Panc1 (cell line): ENCODE data around the gene TRIB2. TPM values are rescaled to one million over a fixed set of nuclear protein-coding genes. Genes with fewer than 3 reads are reported as not detected.

ENCODE experiments used
- ATAC-seq: fragments of 200-7000 bp; cut with Tn5 transposase; 2 replicates; pipeline ENCODE4 v1.9.1; 2020; ENCODE audit warnings: mild to moderate bottlenecking, moderate library complexity
- BruUV-seq: library from RNA; stranded (reverse); fragments of 400-500 nt; replicated peaks from 2 replicates; lab custom pipeline; 2021; lab: Mats Ljungman, UMichigan
- CTCF ChIA-PET: fragments of 300-600 bp; sonication (Branson Sonifier 250); formaldehyde crosslinking; loops from one replicate; lab custom pipeline; 2022; ENCODE audit warnings: antibody characterized with exemption; lab: Charles Lee
- POLR2A ChIA-PET: fragments of 300-600 bp; sonication (Branson Sonifier 250); formaldehyde crosslinking; loops from one replicate; lab custom pipeline; 2022; ENCODE audit warnings: antibody characterized with exemption; lab: Charles Lee
- DNase-seq: peaks from one replicate; pipeline ENCODE4 v3.0.0-alpha.2; 2010; ENCODE audit warnings: low read depth, low spot score
- H3K27ac ChIP-seq: 2 replicates; pipeline ENCODE4 v1.5.1; 2011; ENCODE audit warnings: mild to moderate bottlenecking, low read length, inconsistent platforms
- H3K27me3 ChIP-seq: fragments of 200-500 bp; sonication (Bioruptor generic); 2 replicates; pipeline ENCODE4 v1.6.0; 2014; ENCODE audit warnings: low read length, inconsistent platforms; ENCODE audit not compliant: control insufficient read depth, insufficient read depth
- H3K36me3 ChIP-seq: fragments of 200-500 bp; sonication (Bioruptor generic); 2 replicates; pipeline ENCODE4 v1.5.1; 2014; ENCODE audit warnings: inconsistent platforms, mild to moderate bottlenecking, low read length, moderate library complexity; ENCODE audit not compliant: control insufficient read depth, insufficient read depth
- H3K4me1 ChIP-seq: 2 replicates; pipeline ENCODE4 v1.5.1; 2011; ENCODE audit warnings: inconsistent platforms, mild to moderate bottlenecking, low read length, moderate library complexity; ENCODE audit not compliant: control insufficient read depth, insufficient read depth
- H3K4me3 ChIP-seq, 2 experiments: 2 replicates each; pipeline ENCODE4 v1.5.1; 2011 to 2012; ENCODE audit warnings: low read depth in 2 of 2, low read length in 2 of 2, mild to moderate bottlenecking in 2 of 2, inconsistent platforms in 1 of 2, moderate library complexity in 1 of 2
- H3K9me3 ChIP-seq: fragments of 200-500 bp; sonication (Bioruptor generic); 2 replicates; pipeline ENCODE4 v1.5.1; 2014; ENCODE audit warnings: low read depth, mild to moderate bottlenecking, inconsistent platforms, low read length, moderate library complexity; ENCODE audit not compliant: control insufficient read depth, insufficient read depth
- CTCF ChIP-seq: fragments of 450-650 bp; IDR thresholded peaks from 2 replicates; pipeline ENCODE4 v1.5.1; 2017; ENCODE audit warnings: mild to moderate bottlenecking
- POLR2AphosphoS5 ChIP-seq: IDR thresholded peaks from 2 replicates; pipeline ENCODE4 v1.6.1; 2012; ENCODE audit warnings: mild to moderate bottlenecking, low read depth, low read length, moderate library complexity
- REST ChIP-seq, 2 experiments: IDR thresholded peaks; 2 replicates each; pipeline ENCODE4 v1.6.1; 2011 to 2012; ENCODE audit warnings: low read depth in 2 of 2, control low read depth in 1 of 2, low read length in 1 of 2, mild to moderate bottlenecking in 1 of 2, moderate library complexity in 1 of 2; ENCODE audit not compliant: insufficient read depth in 1 of 2
- SIN3A ChIP-seq: IDR thresholded peaks from 2 replicates; pipeline ENCODE4 v1.6.1; 2012; ENCODE audit warnings: low read depth, mild to moderate bottlenecking, low read length, moderate library complexity, borderline replicate concordance; ENCODE audit not compliant: insufficient read depth
- TCF7L2 ChIP-seq: IDR thresholded peaks from 2 replicates; pipeline ENCODE4 v1.6.1; 2011; ENCODE audit warnings: mild to moderate bottlenecking, low read depth, low read length, inconsistent platforms
- in situ Hi-C: cut with HindIII; loops from 2 replicates; pipeline ENCODE4 v1.10.0; 2016; ENCODE audit warnings: low sequenced_read_pairs, low pct_unique_long_range_greater_than_20kb
- intact Hi-C: fragments of 100-400 bp; cut with micrococcal nuclease; formaldehyde crosslinking; loops from one replicate; pipeline ENCODE4 v1.10.0; 2022; ENCODE audit not compliant: unreplicated experiment
- total RNA-seq: library from RNA; stranded (reverse); gene quantifications from one replicate; pipeline ENCODE4 v1.2.1, GENCODE V29; 2021; ENCODE audit not compliant: unreplicated experiment

Gene TRIB2
- total RNA-seq, 1 experiment from 2014 or later = 43.2 TPM

GRCh38 chr2:12778811-12779579 is 62.3 kb downstream of the TRIB2 start:
- H3K4me3 ChIP-seq = no peak overlapping the region
- POLR2A ChIA-PET = no interaction called here
- no peaks in the 10 kb centered on the region for H3K4me1 ChIP-seq
- in situ Hi-C loops = no loop called here
- H3K36me3 ChIP-seq = no peaks in the 10 kb centered on the region
- ATAC-seq = no peak
- no peak overlapping the region for H3K27ac ChIP-seq
- TF ChIP-seq REST (IDR thresholded peaks at IDR 0.05; ENCODE audit: insufficient read depth in 1 of 2, low read depth in 2 of 2, low read length in 1 of 2) (no peak), TCF7L2 (no peak), POLR2AphosphoS5 (no peak), CTCF (no peak), SIN3A (no peak)
- intact Hi-C loops = no loop called here
- no peak for DNase-seq
- H3K27me3 ChIP-seq = no peaks in the 10 kb centered on the region
- H3K9me3 ChIP-seq = no peaks in the 10 kb centered on the region
- CTCF ChIA-PET = interaction anchor here (0.7 kb wide), 1 partner anchor 11 kb away, joined by 3 read pairs; no protein-coding TSS in a partner anchor
- BruUV-seq = no TSS peak

- DNase-seq (no peak), ATAC-seq (no peak)
- H3K27ac ChIP-seq = no peak overlapping the region
- no peak for TF ChIP-seq CTCF
- no peak for TF ChIP-seq POLR2AphosphoS5
- no peak for TF ChIP-seq REST (IDR thresholded peaks at IDR 0.05; ENCODE audit: insufficient read depth in 1 of 2, low read depth in 2 of 2, low read length in 1 of 2)
- TF ChIP-seq TCF7L2 = no peak
- no peak for TF ChIP-seq SIN3A
- no peaks in the 10 kb centered on the region for H3K36me3 ChIP-seq
- no peaks in the 10 kb centered on the region for H3K4me1 ChIP-seq
- ChIA-PET CTCF (no interaction called here), POLR2A (no interaction called here)
- H3K9me3 ChIP-seq = no peaks in the 10 kb centered on the region
- intact Hi-C loops = no loop called here
- no TSS peak for BruUV-seq
- in situ Hi-C loops = no loop called here
- H3K4me3 ChIP-seq = no peak overlapping the region
- H3K27me3 ChIP-seq = no peaks in the 10 kb centered on the region
These were observed 64.6 kb downstream of the TRIB2 start for GRCh38 chr2:12781329-12781728.
